ENCODE results near the gene LILRA6.
"Not testable (repeated sequence)": the region's sequence is repeated elsewhere in the genome, so short reads cannot be mapped to it uniquely, and the experiment has no call there.

Gene LILRA6

DNA sequence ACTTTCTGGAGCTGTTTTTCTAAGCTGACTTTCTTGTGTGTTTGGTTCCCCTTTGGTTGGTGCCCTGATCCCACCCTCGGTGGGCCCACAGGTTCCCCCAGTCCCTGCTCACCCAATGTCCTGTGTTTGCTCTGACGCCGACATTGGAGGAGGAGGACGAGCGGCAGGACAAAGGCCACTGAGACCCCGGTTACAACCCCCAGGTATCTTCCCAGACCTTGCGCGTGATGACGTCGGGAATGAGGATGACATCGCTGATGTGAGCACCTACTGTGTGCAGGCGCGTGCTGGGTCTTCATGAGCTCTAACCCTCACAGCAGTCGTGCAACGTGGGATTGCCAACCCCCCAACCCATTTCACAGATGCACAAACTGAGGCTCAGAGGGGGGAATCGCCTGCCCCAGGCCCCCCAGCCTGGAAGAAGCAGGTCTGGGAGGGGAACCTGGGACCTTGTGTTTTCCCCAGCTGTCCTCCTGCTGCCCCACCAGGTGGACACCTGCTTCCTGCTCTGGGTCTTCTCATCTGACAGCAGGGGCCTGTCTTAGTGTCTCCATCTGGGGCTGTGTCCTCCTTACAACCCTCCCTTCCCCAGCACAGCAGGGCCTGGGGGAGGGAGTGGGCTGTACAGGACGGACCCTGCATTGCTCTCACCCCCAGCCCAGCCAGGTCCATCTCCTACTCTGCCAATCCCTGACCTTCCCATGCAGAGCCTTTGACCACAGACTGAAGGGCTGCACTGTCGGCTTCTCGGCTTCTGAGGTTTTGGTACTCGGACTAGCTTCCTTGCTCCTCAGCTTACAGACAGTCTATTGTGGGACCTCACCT lies 4.7 kb upstream of the LILRA6 start:
- Histone ChIP-seq H3K4me3 (ENCODE audit: low read length) (no peak overlapping the region), H3K9me3 (ENCODE audit: insufficient read depth, low read depth, low read length) (no peaks in the 10 kb centered on the region), H3K27me3 (ENCODE audit: insufficient read depth, low read length) (no peaks in the 10 kb centered on the region), H3K9ac (ENCODE audit: low read depth, low read length) (no peak overlapping the region), H3K4me1 (ENCODE audit: insufficient read depth, low read length) (no peaks in the 10 kb centered on the region), H3K36me3 (ENCODE audit: insufficient read depth, low read length) (no peaks in the 10 kb centered on the region), H3K27ac (ENCODE audit: low read depth, low read length) (no peak overlapping the region)
- 90% methylated on average over 20 of the region's 20 CpGs for WGBS

DNA sequence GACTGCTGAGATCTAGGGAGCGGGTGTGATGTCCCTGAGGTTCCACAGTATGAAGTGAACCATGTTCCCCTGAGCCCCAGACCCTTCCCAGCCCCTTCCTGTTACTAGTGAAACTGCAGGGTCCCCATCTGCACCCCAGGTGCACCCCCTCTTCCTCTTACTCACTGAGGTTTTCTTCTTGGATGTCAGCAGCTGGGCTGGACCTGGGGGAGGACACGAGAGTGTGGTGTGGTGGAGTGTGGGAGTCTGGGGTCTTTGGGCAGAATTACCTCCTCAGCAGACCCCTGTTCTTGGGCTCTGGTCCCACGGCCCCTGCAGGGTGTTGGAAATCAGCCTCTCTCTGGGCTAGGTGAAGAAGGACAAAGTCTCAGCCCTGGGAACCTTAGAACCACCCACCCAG lies 3.3 kb upstream of the LILRA6 start:
- Histone ChIP-seq H3K27ac (ENCODE audit: low read depth, low read length) (no peak overlapping the region), H3K9ac (ENCODE audit: low read depth, low read length) (no peak overlapping the region), H3K36me3 (ENCODE audit: insufficient read depth, low read length) (no peaks in the 10 kb centered on the region), H3K27me3 (ENCODE audit: insufficient read depth, low read length) (no peaks in the 10 kb centered on the region), H3K4me3 (ENCODE audit: low read length) (no peak overlapping the region), H3K4me1 (ENCODE audit: insufficient read depth, low read length) (no peaks in the 10 kb centered on the region), H3K9me3 (ENCODE audit: insufficient read depth, low read depth, low read length) (no peaks in the 10 kb centered on the region)
- 87% methylated on average over 2 of the region's 3 CpGs for WGBS

DNA sequence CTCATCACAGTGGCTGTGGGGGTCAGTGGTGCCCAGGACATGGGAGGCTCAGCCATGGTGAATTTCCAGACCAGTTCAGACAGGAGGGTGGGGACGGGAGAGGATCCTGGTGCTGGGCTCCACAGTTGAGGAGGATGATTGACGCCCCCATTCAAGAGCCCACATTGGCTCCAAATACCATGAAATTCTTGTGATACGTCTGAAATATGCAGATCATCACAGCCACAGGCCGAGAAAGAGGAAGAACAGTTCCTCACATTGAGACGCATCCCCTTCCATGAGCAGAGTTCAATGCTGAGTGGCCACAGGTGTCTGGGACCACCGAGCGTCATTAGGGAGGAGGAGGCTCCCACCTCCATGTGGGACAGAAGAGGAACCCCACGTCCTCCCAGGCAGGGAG lies 1.2 kb upstream of the LILRA6 start:
- WGBS = 93% methylated on average over 2 of the region's 8 CpGs
- not testable (repeated sequence) for H3K9ac ChIP-seq (ENCODE audit: low read depth, low read length); H3K27me3 ChIP-seq (ENCODE audit: insufficient read depth, low read length); H3K4me1 ChIP-seq (ENCODE audit: insufficient read depth, low read length); H3K36me3 ChIP-seq (ENCODE audit: insufficient read depth, low read length); H3K9me3 ChIP-seq (ENCODE audit: insufficient read depth, low read depth, low read length); H3K4me3 ChIP-seq (ENCODE audit: low read length); H3K27ac ChIP-seq (ENCODE audit: low read depth, low read length)

DNA sequence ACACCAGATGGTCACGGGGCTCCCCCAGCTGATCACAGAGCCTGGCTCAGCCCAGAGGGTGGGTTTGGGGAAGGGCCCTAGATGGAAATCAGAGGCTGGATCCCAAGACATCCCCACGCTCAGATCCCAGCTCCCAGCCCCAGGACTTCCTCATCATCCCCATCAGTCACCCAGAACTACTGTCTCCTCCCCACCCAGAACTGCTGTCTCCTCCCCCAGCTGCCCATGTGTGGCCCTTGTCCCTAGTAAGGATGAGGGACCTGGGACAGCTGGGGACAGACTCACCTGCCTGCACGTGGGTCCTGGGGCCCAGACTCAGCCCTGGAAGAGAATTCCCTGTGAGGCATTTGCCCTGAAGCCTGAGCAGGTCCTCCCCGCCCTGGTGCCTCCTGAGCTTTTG lies 356 bp downstream of the LILRA6 start:
- not testable (repeated sequence) for H3K4me1 ChIP-seq (ENCODE audit: insufficient read depth, low read length); H3K9me3 ChIP-seq (ENCODE audit: insufficient read depth, low read depth, low read length); H3K27ac ChIP-seq (ENCODE audit: low read depth, low read length); H3K9ac ChIP-seq (ENCODE audit: low read depth, low read length); H3K36me3 ChIP-seq (ENCODE audit: insufficient read depth, low read length); H3K27me3 ChIP-seq (ENCODE audit: insufficient read depth, low read length); H3K4me3 ChIP-seq (ENCODE audit: low read length)
- 77% methylated on average over 3 of the region's 4 CpGs for WGBS

DNA sequence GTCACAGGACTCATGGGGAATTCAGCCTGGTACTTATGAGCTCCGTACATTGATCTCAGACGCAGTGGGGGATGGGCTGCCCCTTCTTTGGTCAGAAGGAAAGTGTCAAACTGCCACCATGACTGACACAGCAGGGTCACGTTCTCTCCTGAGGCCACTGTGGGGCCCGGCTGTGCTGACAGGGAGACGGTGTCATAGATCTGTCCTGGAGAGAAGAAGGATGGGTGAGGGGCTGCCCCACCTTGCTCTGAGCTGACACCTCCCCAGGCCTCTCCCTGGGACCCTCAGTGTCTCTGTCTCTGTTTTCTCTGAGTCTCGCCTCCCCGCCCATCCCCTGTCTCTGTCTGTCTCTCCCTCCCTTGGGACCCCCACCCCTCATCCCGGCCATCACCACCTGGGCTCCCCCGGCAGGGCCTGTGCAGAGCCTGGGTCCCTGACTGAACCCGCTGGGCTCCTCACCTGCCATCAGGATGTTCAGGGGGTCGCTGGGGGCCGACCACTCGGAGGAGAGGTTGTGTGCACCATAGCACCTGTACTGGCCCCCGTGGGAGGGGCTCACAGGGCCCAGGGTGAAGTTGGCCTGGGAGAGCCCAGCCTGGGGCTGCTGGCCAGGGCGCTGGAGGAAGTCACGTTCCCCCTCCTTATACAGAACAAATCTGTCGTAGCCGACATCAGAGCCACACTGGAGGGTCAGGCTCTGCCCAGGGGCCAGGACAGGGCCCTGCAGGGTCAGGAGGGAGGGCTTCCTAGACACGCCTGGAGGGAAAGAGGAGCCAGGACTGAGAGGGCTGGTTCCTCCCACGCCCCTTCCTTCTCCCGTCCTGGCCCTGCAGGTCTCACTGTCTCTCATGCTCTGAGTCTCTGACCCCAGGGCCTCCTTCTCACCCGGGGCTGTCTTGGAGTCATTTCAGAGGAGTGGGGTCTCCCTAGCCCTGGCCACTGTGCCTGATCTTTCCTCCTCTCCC lies 1.9 kb downstream of the LILRA6 start:
- H3K36me3 ChIP-seq (ENCODE audit: insufficient read depth, low read length); H3K4me1 ChIP-seq (ENCODE audit: insufficient read depth, low read length); H3K27me3 ChIP-seq (ENCODE audit: insufficient read depth, low read length); H3K9ac ChIP-seq (ENCODE audit: low read depth, low read length); H3K4me3 ChIP-seq (ENCODE audit: low read length); H3K27ac ChIP-seq (ENCODE audit: low read depth, low read length); H3K9me3 ChIP-seq (ENCODE audit: insufficient read depth, low read depth, low read length): not testable (repeated sequence)
- WGBS = 83% methylated on average over 13 of the region's 22 CpGs

DNA sequence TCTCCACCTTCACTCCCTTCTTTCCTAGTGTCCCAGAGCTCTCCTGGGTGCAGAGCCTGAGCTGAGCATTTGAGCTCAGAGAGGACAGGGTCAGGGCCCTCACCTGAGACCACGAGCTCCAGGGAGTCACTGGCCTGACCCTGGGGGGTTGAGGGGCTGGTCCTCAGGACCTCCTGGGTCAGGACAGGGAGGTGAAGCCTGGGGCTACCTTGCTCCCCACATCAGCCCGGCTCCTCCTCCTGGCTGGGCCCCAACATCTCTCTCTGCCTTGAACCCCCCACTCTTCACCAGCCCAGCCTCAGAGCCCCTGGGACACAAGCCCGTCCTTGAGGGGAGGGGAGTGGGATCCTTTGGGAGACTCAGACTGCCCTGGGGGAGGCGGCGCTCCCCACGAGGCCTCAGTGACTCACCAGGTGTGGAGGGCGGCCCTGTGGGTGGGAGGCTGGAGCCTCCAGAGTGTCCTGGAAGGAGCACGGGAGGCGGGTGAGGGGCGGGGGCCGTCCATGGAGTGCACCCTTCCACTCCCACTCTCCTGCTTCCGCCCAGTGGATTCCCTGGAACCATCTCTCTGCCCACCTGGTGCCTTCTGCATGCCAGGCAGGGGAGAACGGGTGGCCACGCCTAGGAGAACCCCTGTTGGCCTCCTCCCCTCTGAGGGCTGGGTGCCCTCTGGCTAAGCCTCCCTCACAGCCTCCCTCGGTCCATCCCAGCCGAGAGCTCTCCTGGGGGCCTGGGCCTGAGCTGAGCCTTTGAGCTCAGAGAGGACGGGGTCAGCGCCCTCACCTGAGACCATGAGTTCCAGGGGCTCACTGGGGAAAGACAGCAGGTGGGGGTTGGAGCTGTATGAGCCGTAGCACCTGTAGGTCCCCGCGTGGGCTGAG lies 2.9 kb downstream of the LILRA6 start:
- not testable (repeated sequence) for H3K4me1 ChIP-seq (ENCODE audit: insufficient read depth, low read length); H3K9ac ChIP-seq (ENCODE audit: low read depth, low read length); H3K36me3 ChIP-seq (ENCODE audit: insufficient read depth, low read length); H3K4me3 ChIP-seq (ENCODE audit: low read length); H3K9me3 ChIP-seq (ENCODE audit: insufficient read depth, low read depth, low read length); H3K27ac ChIP-seq (ENCODE audit: low read depth, low read length); H3K27me3 ChIP-seq (ENCODE audit: insufficient read depth, low read length)
- WGBS = 83% methylated on average over 12 of the region's 21 CpGs

DNA sequence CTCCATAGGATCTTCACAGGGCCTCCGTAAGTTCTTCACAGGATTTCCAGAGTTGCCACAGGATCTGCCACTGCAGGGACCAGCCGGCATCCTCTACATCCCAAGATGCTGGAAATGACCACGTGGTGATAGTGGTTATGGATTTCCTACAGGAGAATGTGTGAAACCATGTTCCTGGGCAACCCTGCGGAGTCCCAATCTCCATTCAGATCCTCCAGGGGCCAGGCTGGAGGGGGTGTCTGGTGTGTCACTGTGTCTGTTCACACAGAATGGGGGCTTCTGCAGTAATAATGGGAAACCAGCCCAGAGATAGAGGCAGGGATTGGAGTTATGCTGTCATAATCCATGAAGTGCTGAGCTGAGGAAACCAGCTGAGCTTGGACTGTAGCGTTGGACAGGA lies 8.6 kb downstream of the LILRA6 start:
- 72% methylated on average over 5 of the region's 5 CpGs for WGBS
- Histone ChIP-seq H3K27ac (ENCODE audit: low read depth, low read length) (no peak overlapping the region), H3K27me3 (ENCODE audit: insufficient read depth, low read length) (peaks cover 13% of the 10 kb centered on the region), H3K4me3 (ENCODE audit: low read length) (no peak overlapping the region), H3K9ac (ENCODE audit: low read depth, low read length) (no peak overlapping the region), H3K36me3 (ENCODE audit: insufficient read depth, low read length) (no peaks in the 10 kb centered on the region), H3K4me1 (ENCODE audit: insufficient read depth, low read length) (no peaks in the 10 kb centered on the region), H3K9me3 (ENCODE audit: insufficient read depth, low read depth, low read length) (0 out of 2 replicates have a peak, but pooled peaks cover 8% of the 10 kb centered on the region)

DNA sequence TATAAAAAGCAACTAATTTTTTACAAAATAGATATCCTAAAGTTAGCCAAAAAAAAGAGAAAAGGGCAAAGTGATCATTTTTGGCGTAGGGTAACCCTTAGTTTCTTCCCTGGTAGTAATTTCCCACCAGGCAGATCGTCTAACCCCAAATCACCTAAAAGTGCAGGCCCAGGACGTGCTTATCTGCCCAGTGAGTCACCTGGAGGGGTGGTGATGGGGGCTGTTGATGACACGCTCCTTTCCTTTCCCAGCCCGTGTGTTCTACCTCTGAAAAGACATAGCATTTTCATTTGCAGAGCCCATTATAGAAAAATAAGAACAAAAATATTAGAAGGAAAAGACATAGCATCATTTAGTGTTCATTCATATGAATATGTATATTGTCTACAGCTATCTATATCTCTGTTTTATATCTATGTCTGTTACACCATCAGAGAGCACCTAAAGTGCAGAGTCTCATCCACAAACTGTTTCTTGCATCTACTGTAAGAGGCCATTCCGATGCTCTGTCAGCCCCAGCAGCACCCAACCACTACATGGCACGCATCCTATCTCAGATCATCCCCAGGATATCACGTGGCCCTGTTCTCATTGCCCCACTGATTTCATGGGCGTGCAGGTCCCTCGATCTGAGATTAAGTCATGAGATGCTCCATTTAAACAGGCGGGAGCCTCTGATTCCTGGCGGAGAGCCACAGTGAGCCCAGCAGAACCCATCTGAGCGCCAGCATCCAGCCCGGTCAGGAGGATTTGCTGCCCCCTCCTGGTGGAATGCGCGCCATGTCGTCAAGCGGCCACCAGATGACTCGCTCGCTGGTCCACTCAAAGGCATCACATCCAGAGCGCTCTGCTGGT lies 11.3 kb downstream of the LILRA6 start:
- Histone ChIP-seq H3K36me3 (ENCODE audit: insufficient read depth, low read length) (no peaks in the 10 kb centered on the region), H3K4me1 (ENCODE audit: insufficient read depth, low read length) (no peaks in the 10 kb centered on the region), H3K27ac (ENCODE audit: low read depth, low read length) (no peak overlapping the region), H3K9me3 (ENCODE audit: insufficient read depth, low read depth, low read length) (0 out of 2 replicates have a peak, but pooled peaks cover 8% of the 10 kb centered on the region), H3K27me3 (ENCODE audit: insufficient read depth, low read length) (peaks cover 13% of the 10 kb centered on the region), H3K4me3 (ENCODE audit: low read length) (no peak overlapping the region), H3K9ac (ENCODE audit: low read depth, low read length) (no peak overlapping the region)
- WGBS = 26% methylated on average over 20 of the region's 21 CpGs

DNA sequence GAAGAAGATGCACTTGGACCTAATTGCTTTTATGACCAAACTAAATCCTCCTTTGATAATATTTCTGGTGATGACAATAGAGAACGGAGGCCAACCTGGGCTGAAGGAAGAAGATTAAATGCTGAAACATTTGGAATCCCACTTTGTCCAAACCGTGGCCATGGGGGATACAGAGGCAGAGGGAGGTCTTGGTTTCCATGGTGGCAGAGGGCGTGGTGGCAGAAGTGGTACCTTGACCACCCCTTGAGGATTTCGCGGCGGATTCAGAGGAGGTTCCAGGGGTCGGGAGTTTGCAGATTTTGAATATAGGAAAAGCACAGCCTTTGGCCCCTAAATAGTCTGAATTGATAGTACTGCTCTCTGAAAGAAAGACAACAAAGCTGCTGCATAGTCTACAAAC lies 12.6 kb downstream of the LILRA6 start:
- no peak overlapping the region for H3K4me3 ChIP-seq (ENCODE audit: low read length)
- peaks cover 13% of the 10 kb centered on the region for H3K27me3 ChIP-seq (ENCODE audit: insufficient read depth, low read length)
- no peak overlapping the region for H3K27ac ChIP-seq (ENCODE audit: low read depth, low read length)
- no peaks in the 10 kb centered on the region for H3K4me1 ChIP-seq (ENCODE audit: insufficient read depth, low read length)
- 0 out of 2 replicates have a peak, but pooled peaks cover 6% of the 10 kb centered on the region for H3K9me3 ChIP-seq (ENCODE audit: insufficient read depth, low read depth, low read length)
- no peaks in the 10 kb centered on the region for H3K36me3 ChIP-seq (ENCODE audit: insufficient read depth, low read length)
- 88% methylated on average over 7 of the region's 7 CpGs for WGBS
- H3K9ac ChIP-seq (ENCODE audit: low read depth, low read length) = no peak overlapping the region

DNA sequence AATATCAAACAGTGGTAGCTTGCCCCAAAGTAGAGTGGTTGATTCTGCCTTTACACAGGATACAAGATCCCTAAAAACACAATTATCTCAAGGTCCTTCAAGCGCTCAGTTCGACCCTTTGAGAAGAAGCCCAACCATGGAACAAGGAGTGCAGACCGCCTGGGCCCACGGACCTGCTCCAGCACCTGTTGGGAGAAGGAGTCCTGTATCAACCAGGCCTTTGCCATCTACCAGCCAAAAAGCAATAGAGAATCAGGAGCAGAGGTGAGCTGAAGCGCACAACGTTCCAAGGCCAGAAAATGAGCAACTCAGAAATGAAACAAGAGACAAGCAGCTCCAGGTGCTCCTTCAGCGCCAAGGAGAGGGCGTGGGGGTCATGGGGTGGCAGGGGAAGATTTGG lies 13.4 kb downstream of the LILRA6 start:
- Histone ChIP-seq H3K27me3 (ENCODE audit: insufficient read depth, low read length) (peaks cover 10% of the 10 kb centered on the region), H3K4me1 (ENCODE audit: insufficient read depth, low read length) (no peaks in the 10 kb centered on the region), H3K36me3 (ENCODE audit: insufficient read depth, low read length) (no peaks in the 10 kb centered on the region), H3K9ac (ENCODE audit: low read depth, low read length) (no peak overlapping the region), H3K9me3 (ENCODE audit: insufficient read depth, low read depth, low read length) (no peaks in the 10 kb centered on the region), H3K4me3 (ENCODE audit: low read length) (no peak overlapping the region), H3K27ac (ENCODE audit: low read depth, low read length) (no peak overlapping the region)
- 93% methylated on average over 8 of the region's 8 CpGs for WGBS
